Measurements from ENCODE around the gene CLDN19.
A peak's percentile ranks its signal among the peaks of the same experiment; 100 is the strongest.

DNA sequence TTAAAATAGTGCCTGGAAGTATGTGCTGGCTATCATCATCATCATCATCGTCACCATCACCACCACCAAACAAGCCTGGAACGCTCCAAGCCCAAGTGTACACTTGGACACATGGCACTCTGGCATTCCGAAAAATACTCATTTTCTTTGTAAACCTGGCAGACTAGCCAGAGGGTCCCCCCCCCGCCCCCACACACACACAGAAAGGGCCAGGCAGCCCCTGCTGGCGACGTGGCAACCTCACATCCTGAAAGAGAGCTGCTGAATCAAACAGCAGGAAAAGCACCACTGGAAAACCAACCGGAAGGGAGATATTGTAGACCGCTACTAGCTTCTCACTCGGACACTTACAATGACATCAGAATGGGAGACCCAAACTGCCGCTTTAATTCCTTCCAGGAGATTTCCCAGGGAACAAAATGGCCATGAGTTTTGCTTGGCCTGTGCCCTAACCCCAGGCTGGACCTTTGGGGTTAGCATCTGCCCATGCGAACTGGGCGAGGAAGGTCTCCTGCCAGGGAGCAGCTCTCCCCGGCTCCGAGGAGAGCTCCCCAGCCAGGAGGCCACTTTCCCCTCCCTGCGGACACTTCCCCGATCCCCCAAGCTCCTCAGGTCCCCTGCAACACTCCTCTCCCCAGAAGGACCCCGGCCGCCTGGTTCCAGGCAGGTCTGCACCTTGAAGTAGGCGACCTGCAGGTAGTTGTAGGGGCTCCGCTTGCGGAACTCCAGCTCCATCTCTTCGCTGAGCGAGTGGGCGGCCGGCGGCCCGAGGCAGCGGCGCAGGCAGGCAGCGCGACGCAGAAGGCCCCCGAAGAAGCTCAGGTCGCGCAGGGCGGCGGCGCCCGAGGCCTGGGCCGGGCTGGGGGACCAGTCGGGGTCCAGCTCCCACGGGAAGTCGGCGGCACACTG, 26.1 kb upstream of the CLDN19 start:
- TF ChIP-seq, protein P1, sequence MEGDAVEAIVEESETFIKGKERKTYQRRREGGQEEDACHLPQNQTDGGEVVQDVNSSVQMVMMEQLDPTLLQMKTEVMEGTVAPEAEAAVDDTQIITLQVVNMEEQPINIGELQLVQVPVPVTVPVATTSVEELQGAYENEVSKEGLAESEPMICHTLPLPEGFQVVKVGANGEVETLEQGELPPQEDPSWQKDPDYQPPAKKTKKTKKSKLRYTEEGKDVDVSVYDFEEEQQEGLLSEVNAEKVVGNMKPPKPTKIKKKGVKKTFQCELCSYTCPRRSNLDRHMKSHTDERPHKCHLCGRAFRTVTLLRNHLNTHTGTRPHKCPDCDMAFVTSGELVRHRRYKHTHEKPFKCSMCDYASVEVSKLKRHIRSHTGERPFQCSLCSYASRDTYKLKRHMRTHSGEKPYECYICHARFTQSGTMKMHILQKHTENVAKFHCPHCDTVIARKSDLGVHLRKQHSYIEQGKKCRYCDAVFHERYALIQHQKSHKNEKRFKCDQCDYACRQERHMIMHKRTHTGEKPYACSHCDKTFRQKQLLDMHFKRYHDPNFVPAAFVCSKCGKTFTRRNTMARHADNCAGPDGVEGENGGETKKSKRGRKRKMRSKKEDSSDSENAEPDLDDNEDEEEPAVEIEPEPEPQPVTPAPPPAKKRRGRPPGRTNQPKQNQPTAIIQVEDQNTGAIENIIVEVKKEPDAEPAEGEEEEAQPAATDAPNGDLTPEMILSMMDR (conservative IDR thresholded peaks at IDR 0.05) = peak; percentile 59
- TF ChIP-seq ZFX (IDR thresholded peaks at IDR 0.05) = no peak

All from C4-2B (cell line).